ENCODE data around the gene METTL26.

The METTL26 gene

GRCh38 chr16:674968-675883 is 39.1 kb upstream of the METTL26 start, which contains the start of gene RHBDL1:
RHBDL1 (plus strand) TSS chr16:675671; CDS start chr16:675791, 120 bp downstream.
- peak; percentile 75 for DNase-seq

DNA sequence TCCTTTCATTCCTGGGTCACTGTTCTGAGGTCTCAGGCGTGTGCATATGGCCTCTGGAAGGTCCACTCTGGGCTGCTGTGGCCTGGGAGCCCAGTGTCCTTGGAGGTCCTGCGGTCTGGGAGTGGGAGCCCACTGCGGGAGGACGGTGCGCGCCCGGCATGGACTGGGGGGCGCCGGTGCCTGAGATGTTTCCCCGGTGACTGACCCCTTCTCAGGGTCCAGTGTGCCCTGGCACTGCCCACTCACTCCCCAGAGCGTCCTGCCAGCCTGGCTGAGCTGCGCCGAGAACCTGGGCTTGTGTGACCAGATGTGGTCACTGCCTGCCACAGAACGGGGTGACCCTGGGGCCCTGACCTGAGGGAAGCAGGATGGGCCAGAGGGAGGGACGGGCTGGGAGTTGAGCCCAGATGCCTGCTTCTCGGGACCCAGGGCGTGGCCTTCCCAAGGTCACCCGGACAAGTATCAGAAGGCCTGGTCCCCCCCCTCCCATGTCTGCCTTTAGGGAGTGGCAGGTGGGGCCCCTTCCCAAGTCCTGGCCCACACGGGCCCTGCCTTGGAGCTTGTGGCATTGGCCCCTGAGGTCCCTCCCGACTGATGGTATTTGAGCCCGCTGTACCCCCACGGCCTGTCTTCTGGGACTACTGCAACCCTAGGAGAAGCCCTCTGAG is 38.2 kb upstream of the METTL26 start:
- DNase-seq: no peak

GRCh38 chr16:673399-673991 is 37.4 kb upstream of the METTL26 start:
- DNase-seq: no peak

DNA sequence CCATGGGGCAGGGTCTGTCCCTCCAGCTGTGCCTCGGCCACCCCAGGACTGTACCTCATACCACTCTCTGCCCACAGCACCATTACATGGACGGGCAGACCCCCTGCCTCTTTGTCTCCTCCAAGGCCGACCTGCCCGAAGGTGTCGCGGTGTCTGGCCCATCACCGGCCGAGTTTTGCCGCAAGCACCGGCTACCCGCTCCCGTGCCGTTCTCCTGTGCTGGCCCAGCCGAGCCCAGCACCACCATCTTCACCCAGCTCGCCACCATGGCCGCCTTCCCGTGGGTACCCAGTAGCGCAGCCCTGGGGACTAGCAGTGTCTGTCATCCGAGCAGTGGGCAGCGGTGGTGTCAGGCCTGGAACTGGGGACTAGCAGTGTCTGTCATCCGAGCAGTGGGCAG is 36.7 kb upstream of the METTL26 start:
- DNase-seq: no peak

- DNase-seq: no peak
These were observed 36.3 kb upstream of the METTL26 start for GRCh38 chr16:672371-672770.

DNA sequence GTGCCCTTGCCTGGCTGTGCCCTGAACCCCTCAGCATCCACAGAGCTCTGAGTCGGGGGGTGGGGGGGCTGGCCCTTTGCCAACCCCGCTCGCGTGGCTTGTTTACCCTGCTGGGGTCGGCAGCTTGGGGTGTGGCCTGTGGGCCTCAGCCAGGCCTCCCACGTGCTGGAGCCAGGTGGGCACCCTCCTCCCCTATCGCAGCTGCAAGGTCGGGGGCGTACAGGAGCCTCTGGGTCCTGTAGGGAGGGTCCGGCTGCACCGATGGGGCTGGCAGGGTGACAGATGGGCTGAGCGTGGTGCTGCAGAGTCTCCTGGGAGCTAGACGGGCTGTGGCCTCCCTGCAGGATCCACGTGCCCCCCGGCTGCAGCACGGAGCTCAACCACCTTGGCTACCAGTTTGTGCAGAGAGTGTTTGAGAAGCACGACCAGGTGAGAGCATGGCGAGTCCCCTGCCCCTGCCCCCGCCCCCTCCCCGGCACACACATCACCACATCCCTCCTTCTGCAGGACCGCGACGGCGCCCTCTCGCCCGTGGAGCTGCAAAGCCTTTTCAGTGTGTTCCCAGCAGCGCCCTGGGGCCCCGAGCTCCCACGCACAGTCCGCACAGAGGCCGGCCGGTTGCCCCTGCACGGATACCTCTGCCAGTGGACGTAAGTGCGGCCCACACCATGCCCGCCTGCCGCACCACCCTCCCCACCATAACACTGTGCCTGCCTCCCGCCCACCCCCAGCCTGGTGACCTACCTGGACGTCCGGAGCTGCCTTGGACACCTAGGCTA is 35.4 kb upstream of the METTL26 start:
- DNase-seq: no peak

DNA sequence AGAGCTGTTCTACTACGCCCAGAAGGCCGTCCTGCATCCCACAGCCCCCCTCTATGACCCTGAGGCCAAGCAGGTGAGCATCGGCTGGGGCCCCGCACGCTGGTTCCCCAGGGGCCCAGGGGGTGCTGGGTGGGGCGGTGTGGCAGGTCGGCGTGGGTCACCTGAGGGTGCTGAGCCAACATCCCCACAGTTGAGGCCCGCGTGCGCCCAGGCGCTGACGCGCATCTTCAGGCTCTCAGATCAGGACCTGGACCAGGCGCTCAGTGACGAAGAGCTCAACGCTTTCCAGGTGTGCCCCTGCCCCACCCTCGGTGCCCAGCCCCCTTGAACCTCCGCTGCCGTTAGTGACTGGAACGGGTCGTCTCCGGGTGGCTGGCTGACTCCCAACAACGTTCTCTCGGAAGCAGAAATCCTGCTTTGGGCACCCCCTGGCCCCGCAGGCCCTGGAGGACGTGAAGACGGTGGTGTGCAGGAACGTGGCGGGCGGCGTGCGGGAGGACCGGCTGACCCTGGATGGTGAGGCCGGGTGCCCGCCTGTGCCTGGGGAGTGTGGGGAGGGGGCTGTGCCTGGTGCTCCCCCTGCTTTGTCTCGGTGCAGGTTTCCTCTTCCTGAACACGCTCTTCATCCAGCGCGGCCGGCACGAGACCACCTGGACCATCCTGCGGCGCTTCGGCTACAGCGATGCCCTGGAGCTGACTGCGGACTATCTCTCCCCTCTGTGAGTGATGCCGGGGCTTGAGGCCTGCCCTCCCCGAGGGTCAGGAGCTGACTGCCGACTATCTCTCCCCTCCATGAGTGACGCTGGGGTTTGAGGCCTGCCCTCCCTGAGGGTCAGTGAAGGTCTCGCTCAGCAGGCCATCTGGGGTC is 34.6 kb upstream of the METTL26 start:
- no peak for DNase-seq

GRCh38 chr16:669666-670065 is 33.6 kb upstream of the METTL26 start:
- DNase-seq: no peak

- DNase-seq: peak; percentile 26
These were observed 32.5 kb upstream of the METTL26 start for GRCh38 chr16:668519-669171.

- DNase-seq: peak; percentile 97
These were observed 31.8 kb upstream of the METTL26 start, which contains the start of gene RHOT2 for GRCh38 chr16:667780-668518. RHOT2 (plus strand) TSS chr16:668132; CDS start chr16:668200, 68 bp downstream.

DNA sequence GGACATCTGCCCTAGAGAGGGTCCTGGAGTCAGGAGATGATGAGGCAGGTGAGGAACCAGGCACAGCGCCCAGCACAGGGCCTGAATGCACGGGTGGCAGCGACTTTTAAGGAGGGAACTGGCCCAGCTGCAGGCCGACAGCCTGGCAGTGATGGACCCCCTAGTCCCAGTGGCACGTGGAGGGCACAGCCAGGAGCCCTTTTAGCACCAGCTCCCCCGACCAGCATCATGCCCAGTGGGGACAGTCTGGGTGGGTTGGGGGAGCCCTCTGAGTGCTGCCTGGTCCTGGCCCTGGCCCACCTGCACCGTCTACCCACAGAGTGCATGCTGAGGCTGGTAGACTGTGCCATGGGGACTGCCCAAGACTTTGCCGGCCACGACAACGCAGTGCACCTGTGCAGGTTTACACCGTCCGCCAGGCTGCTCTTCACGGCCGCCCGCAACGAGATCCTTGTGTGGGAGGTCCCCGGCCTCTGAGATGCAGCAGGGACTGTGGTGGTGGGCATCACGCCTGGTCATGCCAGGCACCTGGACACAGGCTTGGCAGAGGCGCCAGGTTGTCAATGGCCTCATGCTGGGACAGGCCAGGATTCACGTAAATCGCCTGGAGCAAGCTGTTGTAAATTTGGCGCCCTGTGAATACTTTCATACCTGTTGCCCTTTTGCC is 31.1 kb upstream of the METTL26 start:
- peak; percentile 59 for DNase-seq

- DNase-seq: no peak
These were observed 30.5 kb upstream of the METTL26 start for GRCh38 chr16:666572-666971.

DNA sequence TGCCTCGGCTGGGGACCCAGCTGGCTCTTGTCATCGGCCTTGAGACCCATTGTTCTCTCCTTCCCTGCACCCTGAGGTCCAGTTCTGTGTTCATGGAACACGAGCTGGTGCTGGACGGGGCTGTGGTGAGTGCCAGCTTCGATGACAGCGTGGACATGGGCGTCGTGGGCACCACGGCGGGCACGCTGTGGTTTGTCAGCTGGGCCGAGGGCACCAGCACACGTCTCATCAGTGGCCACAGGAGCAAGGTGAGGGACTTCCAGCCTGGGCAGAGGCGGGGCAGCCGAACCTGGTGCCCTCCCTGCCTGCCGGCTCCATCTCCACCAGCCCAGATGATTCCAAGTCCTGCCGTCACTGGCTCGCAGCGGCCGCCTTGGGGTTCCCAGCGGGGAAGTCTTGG is 26.5 kb upstream of the METTL26 start:
- DNase-seq: no peak

DNA sequence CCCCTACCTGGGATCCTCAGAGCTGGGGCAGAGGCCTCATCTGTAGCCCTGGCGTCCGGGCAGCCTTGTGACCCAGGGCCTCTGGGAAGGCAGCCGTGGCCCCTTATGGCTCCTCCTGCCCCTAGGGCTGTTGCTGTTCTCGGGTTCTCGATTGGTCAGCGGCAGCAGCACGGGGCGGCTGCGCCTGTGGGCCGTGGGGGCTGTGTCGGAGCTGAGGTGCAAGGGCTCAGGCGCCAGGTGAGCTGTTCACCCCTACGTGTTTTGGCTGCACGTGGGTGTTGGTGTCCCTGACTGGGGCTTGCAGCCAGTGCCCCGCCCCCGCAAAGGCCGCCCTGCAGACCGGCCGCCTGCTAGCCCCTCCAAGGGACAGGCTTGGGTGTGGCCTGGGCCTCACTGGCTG is 26.0 kb upstream of the METTL26 start:
- no peak for DNase-seq

DNA sequence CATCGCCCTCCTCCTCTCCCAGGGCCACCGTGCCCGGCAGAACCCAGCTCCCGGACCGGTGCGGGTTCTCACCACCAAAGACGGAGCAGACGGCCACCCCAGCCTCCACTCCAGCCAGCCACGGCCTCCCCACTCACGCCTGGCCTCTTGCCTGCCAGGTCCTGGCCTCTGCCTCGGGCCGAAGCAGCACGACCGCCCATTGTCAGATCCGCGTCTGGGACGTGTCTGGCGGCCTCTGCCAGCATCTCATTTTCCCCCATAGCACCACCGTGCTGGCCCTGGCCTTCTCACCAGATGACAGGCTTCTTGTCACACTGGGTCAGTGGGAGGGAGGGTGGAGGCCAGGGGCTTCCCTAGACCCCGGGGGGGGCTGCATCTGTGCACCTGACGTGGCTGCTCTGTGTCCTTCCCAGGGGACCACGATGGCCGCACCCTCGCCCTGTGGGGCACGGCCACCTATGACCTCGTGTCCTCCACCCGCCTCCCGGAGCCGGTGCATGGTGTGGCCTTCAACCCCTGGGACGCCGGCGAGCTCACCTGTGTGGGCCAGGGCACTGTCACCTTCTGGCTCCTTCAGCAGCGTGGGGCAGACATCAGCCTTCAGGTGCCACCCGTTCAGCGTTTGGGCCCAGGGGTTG is 25.2 kb upstream of the METTL26 start:
- no peak for DNase-seq

GRCh38 chr16:660459-661183 is 24.5 kb upstream of the METTL26 start:
- DNase-seq: peak; percentile 86

DNA sequence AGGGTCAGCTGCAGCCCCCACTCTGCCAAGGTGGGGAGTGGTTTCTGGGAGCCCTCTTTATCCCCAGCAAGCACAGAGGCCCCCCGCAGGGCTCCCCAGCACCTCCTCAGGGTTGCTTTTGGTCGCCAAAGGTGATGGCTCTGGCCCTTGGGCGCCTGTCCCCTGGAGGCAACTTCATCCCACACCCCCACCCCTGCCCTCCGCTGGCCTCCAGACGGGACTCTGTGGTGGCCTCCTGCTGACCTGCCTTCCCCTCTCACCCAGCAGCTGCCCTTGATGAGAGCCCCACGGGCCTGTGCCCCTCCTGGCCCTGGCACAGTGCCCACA is 24.0 kb upstream of the METTL26 start:
- DNase-seq: no peak

- DNase-seq: no peak
These were observed 23.5 kb upstream of the METTL26 start for GRCh38 chr16:659618-660017.

Measured in NCI-H69 (cell line).